ENCODE measurements around the gene BARHL1. TPM values are rescaled to one million over a fixed set of nuclear protein-coding genes. Genes with fewer than 3 reads are reported as not detected.
A peak's percentile ranks its signal among the peaks of the same experiment; 100 is the strongest.

The BARHL1 gene
- total and polyA plus RNA-seq, 2 experiments from 2014 or later, result not detected

- TF ChIP-seq CTCF (conservative IDR thresholded peaks at IDR 0.05; ENCODE audit: low read depth in 2 of 2), result peak; percentile 74 to 78
Observed at GRCh38 chr9:132546148-132547051, 36.0 kb upstream of the BARHL1 start (continued).

- H2AFZ ChIP-seq, result peak overlapping the region; percentile 100
- no peak for DNase-seq (ENCODE audit: low spot score)
- no peaks in the 10 kb centered on the region for H3K27me3 ChIP-seq (ENCODE audit: insufficient read depth)
- H3K9me3 Mint-ChIP-seq, result no peaks in the 10 kb centered on the region
- H3F3A ChIP-seq (replicated peaks; ENCODE audit: low read depth), result no peaks in the 10 kb centered on the region
- H3K79me2 ChIP-seq (replicated peaks; ENCODE audit: insufficient read depth), result no peaks in the 10 kb centered on the region
- peaks cover 24% of the 10 kb centered on the region for H3K4me1 Mint-ChIP-seq
- H3K9me2 ChIP-seq (ENCODE audit: insufficient read depth), result no peaks in the 10 kb centered on the region
- no peak for ATAC-seq
- H3K27ac ChIP-seq (ENCODE audit: low read depth), result no peak overlapping the region
- H3K27ac Mint-ChIP-seq, result no peak overlapping the region
- H3K36me3 Mint-ChIP-seq (ENCODE audit: low read depth), result no peaks in the 10 kb centered on the region; the same call in 2 of the 3 replicates
- TF ChIP-seq REST (IDR thresholded peaks at IDR 0.05; ENCODE audit: unreplicated experiment) (no peak), JUNB (IDR thresholded peaks at IDR 0.05; ENCODE audit: unreplicated experiment) (no peak), CREB1 (CRISPR knock-in tag; IDR thresholded peaks at IDR 0.05; ENCODE audit: low read depth) (no peak)
- H3K4me3 Mint-ChIP-seq, result peak overlapping the region; percentile 74; the same call in 2 of the 3 replicates
- peak overlapping the region; percentile 56; the same call in 1 of the 2 replicates for H3K4me3 ChIP-seq
- H3K4me1 ChIP-seq (ENCODE audit: insufficient read depth), result no peaks in the 10 kb centered on the region; the same call in 1 of the 2 replicates
- peaks cover 17% of the 10 kb centered on the region for H3K27me3 Mint-ChIP-seq (ENCODE audit: insufficient read depth, low read depth, poor library complexity)
- H3K4me2 ChIP-seq, result peak overlapping the region; percentile 89; the same call in 1 of the 2 replicates
- H3K36me3 ChIP-seq (ENCODE audit: insufficient read depth), result no peaks in the 10 kb centered on the region
- no peaks in the 10 kb centered on the region for H4K20me1 ChIP-seq (replicated peaks; ENCODE audit: insufficient read depth)
Observed at GRCh38 chr9:132547052-132547431, 35.4 kb upstream of the BARHL1 start.

GRCh38 chr9:132547436-132547835, 35.0 kb upstream of the BARHL1 start:
- no peaks in the 10 kb centered on the region for H3F3A ChIP-seq (replicated peaks; ENCODE audit: low read depth)
- TF ChIP-seq ZNF114 (CRISPR knock-in tag; IDR thresholded peaks at IDR 0.05), result no peak
- TF ChIP-seq JUNB (IDR thresholded peaks at IDR 0.05; ENCODE audit: unreplicated experiment), result no peak
- H3K36me3 ChIP-seq (ENCODE audit: insufficient read depth), result no peaks in the 10 kb centered on the region
- no peaks in the 10 kb centered on the region for H3K27me3 ChIP-seq (ENCODE audit: insufficient read depth)
- H3K4me1 ChIP-seq (ENCODE audit: insufficient read depth), result no peaks in the 10 kb centered on the region; the same call in 1 of the 2 replicates
- no peaks in the 10 kb centered on the region for H4K20me1 ChIP-seq (replicated peaks; ENCODE audit: insufficient read depth)
- ATAC-seq, result no peak
- no peaks in the 10 kb centered on the region for H3K9me2 ChIP-seq (ENCODE audit: insufficient read depth)
- no peak overlapping the region for H3K4me3 Mint-ChIP-seq
- no peaks in the 10 kb centered on the region for H3K79me2 ChIP-seq (replicated peaks; ENCODE audit: insufficient read depth)
- no peak overlapping the region for H2AFZ ChIP-seq
- H3K4me3 ChIP-seq, result no peak overlapping the region
- no peak overlapping the region for H3K4me2 ChIP-seq
- no peak overlapping the region for H3K27ac ChIP-seq (ENCODE audit: low read depth)
- H3K36me3 Mint-ChIP-seq (ENCODE audit: low read depth), result no peaks in the 10 kb centered on the region; the same call in 2 of the 3 replicates
- no peak overlapping the region for H3K27ac Mint-ChIP-seq
- no peaks in the 10 kb centered on the region for H3K9me3 Mint-ChIP-seq
- DNase-seq (ENCODE audit: low spot score), result no peak
- H3K27me3 Mint-ChIP-seq (ENCODE audit: insufficient read depth, low read depth, poor library complexity), result peaks cover 14% of the 10 kb centered on the region
- H3K4me1 Mint-ChIP-seq, result peaks cover 24% of the 10 kb centered on the region
